ENCODE results near the gene DPEP2NB.
A peak's percentile ranks its signal among the peaks of the same experiment; 100 is the strongest.

Gene DPEP2NB

DNA sequence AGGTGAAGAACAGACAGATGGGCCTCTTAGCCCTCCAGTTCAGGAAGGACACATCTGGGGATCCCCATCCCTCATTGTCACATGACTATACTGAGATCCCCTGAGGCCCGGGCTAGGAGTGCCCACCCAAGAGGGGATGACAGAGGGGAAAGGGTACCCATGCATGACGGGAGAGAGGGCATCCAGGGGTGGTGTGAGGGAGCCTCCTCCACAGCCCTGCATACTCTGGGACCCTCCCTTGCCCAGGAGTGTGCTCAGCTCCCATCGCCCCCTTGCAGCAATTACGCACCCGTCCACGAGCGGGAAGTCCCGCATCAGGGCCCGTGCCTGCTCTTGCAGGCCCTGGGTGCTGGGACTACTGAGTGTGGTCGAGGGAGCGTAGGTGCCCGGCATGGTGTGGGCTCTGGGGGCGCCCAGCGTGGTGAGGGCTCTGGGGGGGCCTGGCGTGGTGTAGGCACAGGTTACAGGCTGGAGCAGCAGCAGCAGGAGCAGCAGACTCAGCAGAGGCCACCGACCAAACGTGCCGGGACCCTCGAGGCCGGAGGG is 23.0 kb downstream of the DPEP2NB start:
- no peaks in the 10 kb centered on the region for H3K9me3 ChIP-seq (ENCODE audit: severe bottlenecking)
- H3K36me3 ChIP-seq (ENCODE audit: low read depth), result no peaks in the 10 kb centered on the region
- TF ChIP-seq CTCF (IDR thresholded peaks at IDR 0.05; ENCODE audit: poor library complexity, severe bottlenecking), result no peak
- DNase-seq (ENCODE audit: low spot score) (no peak), ATAC-seq (ENCODE audit: low read depth) (no peak)
- H3K27me3 ChIP-seq (ENCODE audit: insufficient read depth, poor library complexity, severe bottlenecking), result no peaks in the 10 kb centered on the region
- H3K27ac ChIP-seq (ENCODE audit: poor library complexity, severe bottlenecking), result no peak overlapping the region
- H3K4me3 ChIP-seq (ENCODE audit: severe bottlenecking), result no peak overlapping the region
- H3K4me1 ChIP-seq (ENCODE audit: insufficient read depth, poor library complexity, severe bottlenecking), result no peaks in the 10 kb centered on the region

- no peaks in the 10 kb centered on the region for H3K4me1 ChIP-seq (ENCODE audit: insufficient read depth, poor library complexity, severe bottlenecking)
- H3K27ac ChIP-seq (ENCODE audit: poor library complexity, severe bottlenecking), result no peak overlapping the region
- DNase-seq (ENCODE audit: low spot score) (no peak), ATAC-seq (ENCODE audit: low read depth) (peak; percentile 5; the same call in 1 of the 3 replicates)
- no peaks in the 10 kb centered on the region for H3K36me3 ChIP-seq (ENCODE audit: low read depth)
- no peaks in the 10 kb centered on the region for H3K27me3 ChIP-seq (ENCODE audit: insufficient read depth, poor library complexity, severe bottlenecking)
- H3K4me3 ChIP-seq (ENCODE audit: severe bottlenecking), result no peak overlapping the region
- no peaks in the 10 kb centered on the region for H3K9me3 ChIP-seq (ENCODE audit: severe bottlenecking)
- no peak for TF ChIP-seq CTCF (IDR thresholded peaks at IDR 0.05; ENCODE audit: poor library complexity, severe bottlenecking)
Observed at GRCh38 chr16:67990018-67990386, 25.7 kb downstream of the DPEP2NB start.

DNA sequence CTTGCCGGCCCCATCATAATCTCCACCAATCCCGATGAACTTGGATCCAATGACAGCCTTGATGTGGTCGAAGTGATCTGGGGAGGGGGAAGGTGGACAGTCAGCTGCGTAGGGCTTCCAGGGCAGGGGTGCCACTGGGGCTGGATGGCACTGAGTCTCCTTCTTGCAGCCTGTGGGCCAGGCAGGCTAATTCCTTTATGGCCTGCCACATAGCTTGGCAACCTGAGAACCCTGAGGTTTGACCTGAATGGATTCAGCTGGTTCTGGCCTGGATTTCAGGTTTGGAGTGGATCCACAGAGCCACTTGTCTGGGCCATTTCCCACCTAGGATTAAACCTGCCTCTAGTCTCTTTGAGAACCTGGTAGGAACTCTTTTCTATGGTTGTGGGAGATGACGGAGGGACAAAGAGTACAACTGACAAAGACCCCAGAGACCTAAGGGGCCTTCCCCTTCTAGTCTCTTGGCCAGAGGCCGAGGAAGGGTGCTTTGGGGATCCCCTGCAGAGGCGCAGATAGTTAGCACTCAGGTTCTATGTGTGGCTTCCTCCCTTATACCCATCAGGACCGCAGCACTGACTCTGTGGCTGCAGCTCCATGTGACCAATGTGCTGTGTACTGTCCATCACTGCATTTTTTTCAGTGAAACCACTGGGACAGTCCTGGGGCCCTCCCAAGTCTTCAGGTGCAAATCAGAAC is 26.2 kb downstream of the DPEP2NB start:
- H3K4me1 ChIP-seq (ENCODE audit: insufficient read depth, poor library complexity, severe bottlenecking), result no peaks in the 10 kb centered on the region
- H3K27ac ChIP-seq (ENCODE audit: poor library complexity, severe bottlenecking), result no peak overlapping the region
- no peaks in the 10 kb centered on the region for H3K36me3 ChIP-seq (ENCODE audit: low read depth)
- H3K27me3 ChIP-seq (ENCODE audit: insufficient read depth, poor library complexity, severe bottlenecking), result no peaks in the 10 kb centered on the region
- no peak overlapping the region for H3K4me3 ChIP-seq (ENCODE audit: severe bottlenecking)
- H3K9me3 ChIP-seq (ENCODE audit: severe bottlenecking), result no peaks in the 10 kb centered on the region
- no peak for ATAC-seq (ENCODE audit: low read depth)
- TF ChIP-seq CTCF (IDR thresholded peaks at IDR 0.05; ENCODE audit: poor library complexity, severe bottlenecking), result no peak
- DNase-seq (ENCODE audit: low spot score), result no peak

GRCh38 chr16:67988675-67989074 is 27.0 kb downstream of the DPEP2NB start:
- no peak overlapping the region for H3K27ac ChIP-seq (ENCODE audit: poor library complexity, severe bottlenecking)
- ATAC-seq (ENCODE audit: low read depth) (no peak), DNase-seq (ENCODE audit: low spot score) (no peak)
- no peak for TF ChIP-seq CTCF (IDR thresholded peaks at IDR 0.05; ENCODE audit: poor library complexity, severe bottlenecking)
- peaks cover 4% of the 10 kb centered on the region for H3K4me1 ChIP-seq (ENCODE audit: insufficient read depth, poor library complexity, severe bottlenecking)
- no peaks in the 10 kb centered on the region for H3K27me3 ChIP-seq (ENCODE audit: insufficient read depth, poor library complexity, severe bottlenecking)
- H3K9me3 ChIP-seq (ENCODE audit: severe bottlenecking), result no peaks in the 10 kb centered on the region
- H3K36me3 ChIP-seq (ENCODE audit: low read depth), result no peaks in the 10 kb centered on the region
- H3K4me3 ChIP-seq (ENCODE audit: severe bottlenecking), result no peak overlapping the region

Measured in RWPE2 (cell line).